Measurements from ENCODE around the gene NDE1. TPM values are rescaled to one million over a fixed set of nuclear protein-coding genes. Genes with fewer than 3 reads are reported as not detected.

The NDE1 gene
- total RNA-seq, 1 donor from 2014 or later = 31.4 TPM

DNA sequence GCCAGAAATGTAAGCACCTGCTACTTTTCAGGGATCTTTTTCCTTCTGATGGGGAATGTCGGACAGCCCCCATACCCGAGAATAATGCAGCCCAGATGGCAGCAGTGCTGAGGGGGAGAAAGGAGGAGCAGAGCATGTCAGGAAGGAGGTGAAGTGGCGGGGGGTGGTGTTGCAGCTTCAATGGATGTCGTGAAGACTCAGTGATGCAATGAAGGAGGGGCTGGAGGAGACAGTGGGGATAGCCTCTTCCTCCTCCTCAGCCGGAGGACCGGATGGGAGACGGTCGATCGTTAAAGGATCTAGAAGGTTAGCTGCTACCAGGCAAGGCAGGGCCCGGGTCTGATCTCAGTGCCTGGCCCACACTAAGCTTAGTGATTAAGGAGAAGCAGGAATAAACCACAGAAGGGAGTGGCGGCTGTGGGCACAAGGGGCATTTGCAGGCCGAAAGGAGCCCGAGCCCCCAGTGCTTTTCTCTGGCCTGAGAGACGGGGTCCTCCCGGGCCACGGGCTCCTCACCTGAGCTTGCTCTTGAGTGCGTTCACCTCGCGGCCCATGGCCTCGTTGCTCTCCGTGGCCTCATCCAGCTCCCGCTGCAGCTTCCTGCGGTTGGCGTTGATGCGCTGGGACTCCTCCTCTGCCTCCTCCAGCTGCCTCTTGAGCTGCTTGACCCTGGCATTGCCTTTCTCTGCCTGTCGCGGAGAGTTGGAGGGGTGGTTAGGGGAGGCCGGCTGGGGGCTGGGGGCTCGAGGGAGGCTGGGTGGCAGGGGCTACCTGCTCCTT is 64.5 kb downstream of the NDE1 start:
- H3K27me3 ChIP-seq (ENCODE audit: control insufficient read depth, insufficient read depth, low read length) = no peaks in the 10 kb centered on the region
- TF ChIP-seq, protein P1, sequence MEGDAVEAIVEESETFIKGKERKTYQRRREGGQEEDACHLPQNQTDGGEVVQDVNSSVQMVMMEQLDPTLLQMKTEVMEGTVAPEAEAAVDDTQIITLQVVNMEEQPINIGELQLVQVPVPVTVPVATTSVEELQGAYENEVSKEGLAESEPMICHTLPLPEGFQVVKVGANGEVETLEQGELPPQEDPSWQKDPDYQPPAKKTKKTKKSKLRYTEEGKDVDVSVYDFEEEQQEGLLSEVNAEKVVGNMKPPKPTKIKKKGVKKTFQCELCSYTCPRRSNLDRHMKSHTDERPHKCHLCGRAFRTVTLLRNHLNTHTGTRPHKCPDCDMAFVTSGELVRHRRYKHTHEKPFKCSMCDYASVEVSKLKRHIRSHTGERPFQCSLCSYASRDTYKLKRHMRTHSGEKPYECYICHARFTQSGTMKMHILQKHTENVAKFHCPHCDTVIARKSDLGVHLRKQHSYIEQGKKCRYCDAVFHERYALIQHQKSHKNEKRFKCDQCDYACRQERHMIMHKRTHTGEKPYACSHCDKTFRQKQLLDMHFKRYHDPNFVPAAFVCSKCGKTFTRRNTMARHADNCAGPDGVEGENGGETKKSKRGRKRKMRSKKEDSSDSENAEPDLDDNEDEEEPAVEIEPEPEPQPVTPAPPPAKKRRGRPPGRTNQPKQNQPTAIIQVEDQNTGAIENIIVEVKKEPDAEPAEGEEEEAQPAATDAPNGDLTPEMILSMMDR (IDR thresholded peaks at IDR 0.05; ENCODE audit: insufficient read depth, low read length, poor library complexity, severe bottlenecking) = no peak
- H3K36me3 ChIP-seq (ENCODE audit: control insufficient read depth, insufficient read depth, low read length) = no peaks in the 10 kb centered on the region
- no peak for DNase-seq (ENCODE audit: low read depth)
- H3K4me3 ChIP-seq (ENCODE audit: low read depth, low read length) = no peak overlapping the region

DNA sequence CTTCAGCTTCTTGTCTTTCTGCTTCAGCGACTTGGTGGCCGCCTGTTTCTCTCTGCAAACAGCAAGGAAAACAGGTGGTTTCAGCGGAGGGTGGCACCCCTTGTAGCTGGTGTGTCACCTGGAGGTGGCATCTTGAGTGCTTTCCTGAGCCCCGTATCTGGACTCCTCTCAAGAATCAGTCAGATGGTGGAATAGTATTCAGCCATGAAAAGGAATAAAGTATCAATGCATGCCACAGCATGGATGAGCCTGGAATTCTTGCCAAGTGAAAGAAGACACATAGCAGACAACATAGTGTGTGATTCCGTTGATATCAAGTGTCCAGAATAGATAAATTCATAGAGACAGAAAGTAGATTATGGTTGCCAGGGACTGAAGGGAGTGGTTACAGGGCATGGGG is 65.2 kb downstream of the NDE1 start:
- Histone ChIP-seq H3K4me3 (ENCODE audit: low read depth, low read length) (no peak overlapping the region), H3K36me3 (ENCODE audit: control insufficient read depth, insufficient read depth, low read length) (no peaks in the 10 kb centered on the region), H3K27me3 (ENCODE audit: control insufficient read depth, insufficient read depth, low read length) (no peaks in the 10 kb centered on the region)
- TF ChIP-seq, protein P1 (IDR thresholded peaks at IDR 0.05; ENCODE audit: insufficient read depth, low read length, poor library complexity, severe bottlenecking) = no peak
- DNase-seq (ENCODE audit: low read depth) = no peak

DNA sequence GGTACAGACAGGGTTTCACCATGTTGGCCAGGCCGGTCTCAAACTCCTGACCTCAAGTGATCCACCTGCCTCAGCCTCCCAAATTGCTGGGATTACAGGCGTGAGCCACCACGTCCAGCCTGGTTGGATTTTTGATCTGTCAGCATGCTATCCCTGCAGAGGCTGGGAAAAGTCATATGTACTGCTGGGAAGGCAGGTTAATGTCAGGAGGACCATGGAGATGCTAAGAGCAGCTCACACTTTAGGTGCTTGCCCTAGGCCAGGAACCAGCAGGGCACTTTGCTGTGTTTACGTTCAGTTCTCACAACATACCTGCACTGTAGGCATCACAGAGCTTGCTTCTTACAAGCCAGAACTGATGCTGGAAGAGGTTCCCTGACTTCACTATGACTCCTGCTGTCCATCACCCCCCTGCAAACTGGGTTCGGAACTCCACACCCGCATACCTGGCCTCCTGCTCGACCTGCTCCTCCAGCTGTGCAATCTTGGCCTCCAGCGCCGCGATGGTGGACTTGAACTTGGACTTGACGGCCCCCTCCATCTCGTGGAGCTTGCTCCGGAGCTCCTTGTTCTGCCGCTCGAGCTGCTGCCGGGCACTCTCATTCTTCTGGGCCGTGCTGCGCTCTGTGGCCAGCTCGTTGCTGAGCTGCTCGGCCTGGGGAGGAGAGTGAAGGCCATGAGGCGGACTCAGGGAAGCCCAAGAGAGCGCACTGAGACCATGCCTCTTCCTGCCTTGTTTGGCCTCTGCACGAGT is 66.8 kb downstream of the NDE1 start:
- H3K4me3 ChIP-seq (ENCODE audit: low read depth, low read length) = no peak overlapping the region
- no peaks in the 10 kb centered on the region for H3K36me3 ChIP-seq (ENCODE audit: control insufficient read depth, insufficient read depth, low read length)
- no peak for DNase-seq (ENCODE audit: low read depth)
- TF ChIP-seq, protein P1 (IDR thresholded peaks at IDR 0.05; ENCODE audit: insufficient read depth, low read length, poor library complexity, severe bottlenecking) = no peak
- no peaks in the 10 kb centered on the region for H3K27me3 ChIP-seq (ENCODE audit: control insufficient read depth, insufficient read depth, low read length)

DNA sequence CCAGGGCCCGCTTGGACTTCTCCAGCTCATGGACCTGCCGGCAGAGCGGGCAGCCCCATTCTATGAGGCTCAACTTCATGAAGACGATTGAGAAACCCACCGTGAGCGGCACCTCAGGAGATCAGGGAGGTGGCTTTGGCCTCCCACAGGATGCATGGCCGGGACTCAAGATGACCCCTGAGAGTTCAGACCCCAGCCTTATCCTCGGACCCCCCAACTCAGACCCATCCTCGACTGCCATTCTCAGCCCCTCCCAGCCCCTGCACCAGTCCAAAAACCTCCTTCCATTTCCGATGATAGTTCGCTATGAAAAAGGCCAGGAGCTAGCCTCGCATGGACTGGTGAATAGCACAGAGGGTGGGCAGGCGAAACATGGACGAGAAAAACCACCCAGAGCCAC is 71.0 kb downstream of the NDE1 start:
- Histone ChIP-seq H3K36me3 (ENCODE audit: control insufficient read depth, insufficient read depth, low read length) (no peaks in the 10 kb centered on the region), H3K27me3 (ENCODE audit: control insufficient read depth, insufficient read depth, low read length) (no peaks in the 10 kb centered on the region), H3K4me3 (ENCODE audit: low read depth, low read length) (no peak overlapping the region)
- TF ChIP-seq, protein P1 (IDR thresholded peaks at IDR 0.05; ENCODE audit: insufficient read depth, low read length, poor library complexity, severe bottlenecking) = no peak
- no peak for DNase-seq (ENCODE audit: low read depth)

DNA sequence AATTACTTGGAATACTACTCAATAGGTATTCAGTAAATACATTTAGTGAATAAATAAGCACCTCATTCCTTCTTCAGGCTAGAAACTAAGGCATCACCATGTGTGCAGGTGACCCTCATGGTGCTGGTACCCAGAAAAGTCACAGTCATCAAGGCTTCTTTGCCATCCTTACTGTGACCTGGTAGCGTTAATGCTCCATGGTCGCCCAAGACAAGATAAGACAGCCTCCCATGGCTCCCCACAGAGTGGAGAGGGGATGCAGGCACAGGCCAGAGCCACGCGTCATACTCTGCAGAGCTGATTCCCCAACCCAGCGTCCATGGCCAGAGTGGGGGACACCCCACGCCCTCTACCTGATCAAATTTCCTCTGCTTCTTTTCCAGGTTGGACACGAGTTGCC is 73.8 kb downstream of the NDE1 start:
- Histone ChIP-seq H3K4me3 (ENCODE audit: low read depth, low read length) (no peak overlapping the region), H3K36me3 (ENCODE audit: control insufficient read depth, insufficient read depth, low read length) (no peaks in the 10 kb centered on the region), H3K27me3 (ENCODE audit: control insufficient read depth, insufficient read depth, low read length) (no peaks in the 10 kb centered on the region)
- TF ChIP-seq, protein P1 (IDR thresholded peaks at IDR 0.05; ENCODE audit: insufficient read depth, low read length, poor library complexity, severe bottlenecking) = no peak
- no peak for DNase-seq (ENCODE audit: low read depth)

Measured in kidney epithelial cell (primary cell).